GM18505 (cell line): ENCODE data around the gene RXRA.

ENCODE experiments used
- ATAC-seq: cut with Tn5 transposase; IDR thresholded peaks from one replicate; pipeline ENCODE4 v1.9.1; 2021; ENCODE audit not compliant: unreplicated experiment
- POLR2A ChIP-seq: IDR thresholded peaks from 4 replicates; pipeline ENCODE4 v1.6.1; 2011; ENCODE audit warnings: borderline replicate concordance; ENCODE audit not compliant: insufficient read depth, insufficient read length; ENCODE audit errors: extremely low read depth

Gene RXRA

GRCh38 chr9:134348404-134349155, 22.3 kb downstream of the RXRA start:
- no peak for TF ChIP-seq POLR2A
- ATAC-seq = no peak

GRCh38 chr9:134349936-134350335, 23.7 kb downstream of the RXRA start:
- TF ChIP-seq POLR2A = no peak
- no peak for ATAC-seq

GRCh38 chr9:134350416-134350994, 24.2 kb downstream of the RXRA start:
- ATAC-seq = no peak

GRCh38 chr9:134351606-134352176, 25.4 kb downstream of the RXRA start:
- ATAC-seq = no peak
- no peak for TF ChIP-seq POLR2A

More at GRCh38 chr9:134350416-134350994, 24.2 kb downstream of the RXRA start:
- TF ChIP-seq POLR2A = no peak

- ATAC-seq = no peak
- TF ChIP-seq POLR2A = no peak
These were observed 26.1 kb downstream of the RXRA start for GRCh38 chr9:134352247-134352933.

- ATAC-seq = no peak
- no peak for TF ChIP-seq POLR2A
These were observed 27.3 kb downstream of the RXRA start for GRCh38 chr9:134353539-134353938.

- no peak for ATAC-seq
- TF ChIP-seq POLR2A = no peak
These were observed 28.9 kb downstream of the RXRA start for GRCh38 chr9:134355158-134355557.

- TF ChIP-seq POLR2A = no peak
- ATAC-seq = no peak
These were observed 29.5 kb downstream of the RXRA start for GRCh38 chr9:134355561-134356279.

- no peak for ATAC-seq
- no peak for TF ChIP-seq POLR2A
These were observed 30.5 kb downstream of the RXRA start for GRCh38 chr9:134356496-134357470.

GRCh38 chr9:134357631-134358025, 31.4 kb downstream of the RXRA start:
- TF ChIP-seq POLR2A = no peak
- ATAC-seq = no peak

GRCh38 chr9:134358026-134358661, 31.9 kb downstream of the RXRA start:
- ATAC-seq = no peak
- no peak for TF ChIP-seq POLR2A
